ENCODE measurements around the gene CCDC17.

CCDC17 gene

GRCh38 chr1:45583264-45583665 lies 40.6 kb downstream of the CCDC17 start:
- DNase-seq, result peak; percentile 94

GRCh38 chr1:45574105-45574626 lies 49.7 kb downstream of the CCDC17 start:
- DNase-seq, result no peak

- no peak for DNase-seq
These were observed 50.5 kb downstream of the CCDC17 start for GRCh38 chr1:45573231-45573804.

- no peak for DNase-seq
These were observed 53.2 kb downstream of the CCDC17 start for GRCh38 chr1:45570631-45571030.
